A673 (cell line): Measurements from ENCODE around the gene ELP4. TPM values are rescaled to one million over a fixed set of nuclear protein-coding genes. Genes with fewer than 3 reads are reported as not detected.

ENCODE experiments used
- BruUV-seq: library from RNA; stranded (reverse); fragments of 400-500 nt; replicated peaks from 2 replicates; lab custom pipeline; 2021; lab: Mats Ljungman, UMichigan
- CTCF ChIA-PET: fragments of 300-600 bp; sonication (Branson Sonifier 250); formaldehyde crosslinking; loops from one replicate; lab custom pipeline; 2022; ENCODE audit warnings: antibody characterized with exemption; lab: Charles Lee
- POLR2A ChIA-PET: fragments of 300-600 bp; sonication (Branson Sonifier 250); formaldehyde crosslinking; loops from one replicate; lab custom pipeline; 2022; ENCODE audit warnings: antibody characterized with exemption; ENCODE audit not compliant: low non-redundant PET; lab: Charles Lee
- DNase-seq: peaks from one replicate; pipeline ENCODE4 v3.0.0-alpha.2; 2015; ENCODE audit warnings: low spot score
- H3K27ac ChIP-seq: fragments of 200-600 bp; sonication (generic); 2 replicates; pipeline ENCODE4 v1.5.1; 2016; ENCODE audit warnings: mixed run types, low read depth, mild to moderate bottlenecking, mixed read lengths, antibody characterized with exemption, low read length; ENCODE audit not compliant: poor library complexity, severe bottlenecking
- H3K27me3 ChIP-seq: fragments of 200-600 bp; sonication (generic); replicated peaks from 2 replicates; pipeline ENCODE4 v1.6.1; 2017; ENCODE audit warnings: mixed run types, low read depth, mild to moderate bottlenecking, mixed read lengths, antibody characterized with exemption, low read length; ENCODE audit not compliant: insufficient read depth, poor library complexity
- H3K36me3 ChIP-seq: fragments of 200-600 bp; sonication (generic); 2 replicates; pipeline ENCODE4 v1.6.1; 2016; ENCODE audit warnings: mixed run types, mild to moderate bottlenecking, mixed read lengths, antibody characterized with exemption, low read length; ENCODE audit not compliant: insufficient read depth, poor library complexity, severe bottlenecking
- H3K4me1 ChIP-seq: fragments of 200-600 bp; sonication (generic); 2 replicates; pipeline ENCODE4 v1.6.1; 2017; ENCODE audit warnings: mixed run types, mild to moderate bottlenecking, mixed read lengths, antibody characterized with exemption, low read length; ENCODE audit not compliant: insufficient read depth, poor library complexity, severe bottlenecking
- H3K4me3 ChIP-seq: fragments of 200-600 bp; sonication (generic); 2 replicates; pipeline ENCODE4 v1.5.1; 2016; ENCODE audit warnings: low read depth, mixed run types, mild to moderate bottlenecking, mixed read lengths, low read length; ENCODE audit not compliant: poor library complexity, severe bottlenecking
- H3K9me3 ChIP-seq: fragments of 200-600 bp; sonication (generic); 2 replicates; pipeline ENCODE4 v1.6.1; 2016; ENCODE audit warnings: mixed run types, low read depth, mild to moderate bottlenecking, mixed read lengths, antibody characterized with exemption, low read length; ENCODE audit not compliant: poor library complexity, severe bottlenecking
- CTCF ChIP-seq: fragments of 300-800, 200-600 bp; sonication (generic); conservative IDR thresholded peaks from 2 replicates; pipeline ENCODE4 v1.5.1; 2017; ENCODE audit warnings: low read depth, mild to moderate bottlenecking, antibody characterized with exemption, low read length, moderate library complexity, mixed read lengths
- EZH2 ChIP-seq: fragments of 200-600 bp; sonication (generic); IDR thresholded peaks from 2 replicates; pipeline ENCODE4 v1.6.1; 2017; ENCODE audit warnings: borderline replicate concordance, low read depth, mild to moderate bottlenecking, mixed read lengths, antibody characterized with exemption, low read length; ENCODE audit not compliant: poor library complexity, severe bottlenecking
- intact Hi-C: fragments of 100-400 bp; cut with micrococcal nuclease; formaldehyde crosslinking; loops from one replicate; pipeline ENCODE4 v1.10.0; 2022; ENCODE audit not compliant: unreplicated experiment
- total RNA-seq: library from RNA; stranded (reverse); gene quantifications from 2 replicates; pipeline ENCODE4 v1.2.3, GENCODE V29; 2021

The ELP4 gene
- total RNA-seq, 1 experiment from 2014 or later: 49.4 TPM

GRCh38 chr11:31802000-31802551, 292.5 kb downstream of the ELP4 start:
- no TSS peak for BruUV-seq
- H3K36me3 ChIP-seq: peaks cover 9% of the 10 kb centered on the region
- intact Hi-C loops: no loop called here
- no peaks in the 10 kb centered on the region for H3K4me1 ChIP-seq
- H3K9me3 ChIP-seq: no peaks in the 10 kb centered on the region
- ChIA-PET CTCF (no interaction called here), POLR2A (interaction anchor here (0.6 kb wide), 1 partner anchor 261 kb away, joined by 5 read pairs; no protein-coding TSS in a partner anchor)
- TF ChIP-seq EZH2 (peak; percentile 69), CTCF (no peak)
- H3K27ac ChIP-seq: no peak overlapping the region
- no peak for DNase-seq
- H3K4me3 ChIP-seq: no peak overlapping the region
- H3K27me3 ChIP-seq: peaks cover 97% of the 10 kb centered on the region

- no peak for DNase-seq
- intact Hi-C loops: no loop called here
- TF ChIP-seq EZH2 (peak; percentile 4), CTCF (no peak)
- Histone ChIP-seq H3K27ac (no peak overlapping the region), H3K36me3 (peaks cover 9% of the 10 kb centered on the region), H3K27me3 (peaks cover 98% of the 10 kb centered on the region), H3K4me1 (no peaks in the 10 kb centered on the region), H3K9me3 (no peaks in the 10 kb centered on the region), H3K4me3 (no peak overlapping the region)
- CTCF ChIA-PET: no interaction called here
- no TSS peak for BruUV-seq
- POLR2A ChIA-PET: interaction anchor here (0.6 kb wide), 1 partner anchor 260 kb away, joined by 5 read pairs; no protein-coding TSS in a partner anchor
These were observed 293.0 kb downstream of the ELP4 start for GRCh38 chr11:31802609-31802989.

GRCh38 chr11:31802990-31803812, 293.6 kb downstream of the ELP4 start:
- TF ChIP-seq EZH2 (no peak), CTCF (no peak)
- no TSS peak for BruUV-seq
- CTCF ChIA-PET: no interaction called here
- POLR2A ChIA-PET: interaction anchor here (0.5 to 0.7 kb wide), 4 partner anchors 33 to 526 kb away, joined by 3 to 5 read pairs (median 3); no protein-coding TSS in a partner anchor
- intact Hi-C loops: no loop called here
- H3K27me3 ChIP-seq: peaks cover 99% of the 10 kb centered on the region
- no peaks in the 10 kb centered on the region for H3K4me1 ChIP-seq
- no peak for DNase-seq
- H3K27ac ChIP-seq: no peak overlapping the region
- H3K9me3 ChIP-seq: no peaks in the 10 kb centered on the region
- no peak overlapping the region for H3K4me3 ChIP-seq
- H3K36me3 ChIP-seq: peaks cover 9% of the 10 kb centered on the region
